ENCODE measurements around the gene LPO.

- TF ChIP-seq CTCF (IDR thresholded peaks at IDR 0.05) (no peak), POLR2AphosphoS5 (IDR thresholded peaks at IDR 0.05) (no peak), POLR2A (IDR thresholded peaks at IDR 0.05) (no peak)
Observed at GRCh38 chr17:58300336-58300735, 62.0 kb downstream of the LPO start.
